K562 (cell line): Measurements from ENCODE around the gene U2AF1L4. TPM values are rescaled to one million over a fixed set of nuclear protein-coding genes. Genes with fewer than 3 reads are reported as not detected.

Experiments
- ATAC-seq: fragments of 200-7000 bp; cut with Tn5 transposase; 3 replicates; pipeline ENCODE4 v1.9.1; 2020; ENCODE audit warnings: moderate library complexity
- BruUV-seq: library from RNA; stranded (reverse); fragments of 400-500 nt; replicated peaks from 2 replicates; lab custom pipeline; 2021; lab: Mats Ljungman, UMichigan
- CTCF ChIA-PET: fragments of 300-600 bp; formaldehyde crosslinking; extraction: SDS; loops from one replicate; lab custom pipeline; 2021; ENCODE audit warnings: low intra/inter-chr PET ratio; lab: Yijun Ruan, JAX
- POLR2A ChIA-PET: fragments of 300-600, 350-650 bp; sonication (Branson Sonifier 250); formaldehyde crosslinking; extraction: SDS; loops from one replicate; lab custom pipeline; 2021; ENCODE audit warnings: antibody characterized with exemption, inconsistent platforms; lab: Yijun Ruan, JAX
- DNase-seq, 4 experiments: peaks; one replicate each; pipeline versions ENCODE4 v3.0.0 to v3.0.0-alpha.2; 2011 to 2018; ENCODE audit warnings: low spot score in 3 of 4, mixed read lengths in 3 of 4; ENCODE audit errors: extremely low read depth in 1 of 4
- FAIRE-seq: peaks from 2 replicates; lab custom pipeline; 2011; peaks lifted over from hg19 to GRCh38; lab: Jason Lieb, UNC
- H2AFZ ChIP-seq: 2 replicates; pipeline ENCODE4 v1.6.0; 2011; ENCODE audit warnings: low read depth, low read length, control low read depth, inconsistent platforms
- H3K27ac ChIP-seq: fragments of 200-600 bp; 3 replicates; pipeline ENCODE4 v1.8.0; 2011; ENCODE audit warnings: low read depth, mild to moderate bottlenecking, control low read depth, inconsistent platforms, low read length, moderate library complexity, mixed read lengths; ENCODE audit errors: extremely low read depth
- H3K27me3 ChIP-seq, 2 experiments: fragments of 300-600 bp in 1 of 2; 2 replicates in 1 of 2; 3 replicates in 1 of 2; pipeline versions ENCODE4 v1.6.0 to v1.8.0; 2011; ENCODE audit warnings: inconsistent platforms in 2 of 2, low read length in 2 of 2, mild to moderate bottlenecking in 1 of 2, mixed read lengths in 1 of 2, moderate library complexity in 1 of 2; ENCODE audit not compliant: control insufficient read depth in 2 of 2, insufficient read depth in 2 of 2
- H3K36me3 ChIP-seq: fragments of 300-600 bp; 3 replicates; pipeline ENCODE4 v1.8.0; 2011; ENCODE audit warnings: mild to moderate bottlenecking, low read length, inconsistent platforms; ENCODE audit not compliant: control insufficient read depth, insufficient read depth
- H3K4me1 ChIP-seq, 2 experiments: fragments of 200-600 bp in 1 of 2; replicated peaks in 1 of 2; 2 replicates in 1 of 2; 3 replicates in 1 of 2; pipeline versions ENCODE4 v1.5.1 to v1.8.0; 2011; ENCODE audit warnings: inconsistent platforms in 2 of 2, low read length in 2 of 2, mild to moderate bottlenecking in 1 of 2, mixed read lengths in 1 of 2, moderate library complexity in 1 of 2; ENCODE audit not compliant: control insufficient read depth in 2 of 2, insufficient read depth in 2 of 2
- H3K4me2 ChIP-seq: 2 replicates; pipeline ENCODE4 v1.6.1; 2011; ENCODE audit warnings: low read length, control low read depth, inconsistent platforms, mixed read lengths; ENCODE audit not compliant: insufficient read depth
- H3K4me3 ChIP-seq: fragments of 200-600 bp; sonication (generic), shearing (Covaris generic); 2 replicates; pipeline ENCODE4 v1.5.1; 2016; ENCODE audit warnings: control low read depth, inconsistent platforms
- H3K79me2 ChIP-seq: fragments of 200-600 bp; 3 replicates; pipeline ENCODE4 v1.8.0; 2011; ENCODE audit warnings: low read length, inconsistent platforms; ENCODE audit not compliant: control insufficient read depth, insufficient read depth
- H3K9ac ChIP-seq, 2 experiments: 2 replicates each; pipeline versions ENCODE4 v1.6.0 to v1.6.1; 2011; ENCODE audit warnings: low read depth in 2 of 2, low read length in 2 of 2, control low read depth in 1 of 2, inconsistent platforms in 1 of 2, mild to moderate bottlenecking in 1 of 2, mixed read lengths in 1 of 2; ENCODE audit not compliant: insufficient read depth in 1 of 2
- H3K9me1 ChIP-seq: one replicate; pipeline ENCODE4 v1.6.0; 2011; ENCODE audit warnings: inconsistent platforms, mild to moderate bottlenecking, low read length, moderate library complexity; ENCODE audit not compliant: control insufficient read depth, insufficient read depth
- H3K9me3 ChIP-seq: replicated peaks from 2 replicates; pipeline ENCODE4 v1.5.1; 2011; ENCODE audit warnings: low read depth, low read length, inconsistent platforms; ENCODE audit not compliant: control insufficient read depth, insufficient read depth
- H4K20me1 ChIP-seq: replicated peaks from 2 replicates; pipeline ENCODE4 v1.6.1; 2011; ENCODE audit warnings: low read length, inconsistent platforms, mixed read lengths; ENCODE audit not compliant: control insufficient read depth, insufficient read depth
- CEBPZ ChIP-seq: fragments of 150-350 bp; IDR thresholded peaks from 2 replicates; pipeline ENCODE4 v1.6.1; 2014; ENCODE audit warnings: low read depth, mild to moderate bottlenecking, low read length, borderline replicate concordance
- CXXC5 ChIP-seq: fragments of 250-450 bp; sonication (Bioruptor Pico); IDR thresholded peaks from 2 replicates; pipeline ENCODE4 v1.8.0; 2022; ENCODE audit warnings: inconsistent platforms, mild to moderate bottlenecking, moderate library complexity
- ZBTB40 ChIP-seq, 2 experiments: fragments of 450-650 bp in 1 of 2; sonication (generic) in 1 of 2; formaldehyde crosslinking in 1 of 2; IDR thresholded peaks; 2 replicates each; pipeline versions ENCODE4 v1.7.1 to v1.9.0; 2016 to 2022; ENCODE audit warnings: inconsistent platforms in 1 of 2, mild to moderate bottlenecking in 1 of 2, missing genetic modification reagents in 1 of 2
- ZNF146 ChIP-seq: IDR thresholded peaks from one replicate; pipeline ENCODE4 v1.6.1; 2018; ENCODE audit warnings: missing compliant biosample characterization; ENCODE audit not compliant: unreplicated experiment
- WGBS: fragments of 100-300 bp; shearing (Covaris generic); methylation state at CpG from one replicate; pipeline ENCODE4 v1.1.6; 2016; ENCODE audit warnings: low coverage, mixed read lengths; ENCODE audit not compliant: insufficient coverage; ENCODE audit errors: missing lambda C conversion rate; 5-methylcytosine and 5-hydroxymethylcytosine counted together
- in situ Hi-C: fragments of 300-500 bp; cut with MboI; formaldehyde crosslinking; loops from 4 replicates; pipeline ENCODE4 v1.15.0; 2018; ENCODE audit warnings: inconsistent platforms, mixed read lengths
- intact Hi-C: fragments of 100-400 bp; cut with micrococcal nuclease; formaldehyde crosslinking; loops from 2 replicates; pipeline ENCODE4 v1.14.2; 2022
- polyA plus RNA-seq, 8 experiments: library from polyadenylated mRNA; depleted of rRNA in 4 of 8; stranded (reverse) in 5 of 8; unstranded in 3 of 8; fragments of >200 nt; fragmentation: Nextera tagmentation in 2 of 8; fragmentation: Illumina TruSeq in 1 of 8; extraction: Ambion mirVana in 2 of 8; extraction: Trizol in 1 of 8; gene quantifications; 2 replicates each; pipeline versions ENCODE4 v1.2.1 to v1.2.3, GENCODE V29; 2011 to 2014; ENCODE audit warnings: inconsistent platforms in 1 of 8, missing spikeins in 1 of 8
- total RNA-seq, 7 experiments: library from RNA; depleted of rRNA in 6 of 7; stranded (reverse); fragments of >200 nt in 6 of 7; fragmentation: Illumina TruSeq in 2 of 7; extraction: Trizol in 2 of 7; gene quantifications; 2 replicates each; pipeline versions ENCODE4 v1.2.1 to v1.2.3, GENCODE V29; 2011 to 2021; ENCODE audit warnings: low replicate concordance in 1 of 7
- TF ChIP-seq, protein P1 (sequence below): fragments of 250-450 bp; sonication (Bioruptor Pico); IDR thresholded peaks from 2 replicates; pipeline ENCODE4 v1.4.0; 2020; ENCODE audit warnings: mild to moderate bottlenecking, moderate library complexity, borderline replicate concordance

The U2AF1L4 gene
- total and polyA plus RNA-seq, 9 of the 15 experiments (the other 6 are each of a cell fraction or from before 2014, with no cell fraction given), result 8.4 to 19.5 (median 12.6) TPM

GRCh38 chr19:35755131-35755549, 9.9 kb upstream of the U2AF1L4 start:
- Histone ChIP-seq H2AFZ (no peak overlapping the region), H3K4me2 (no peak overlapping the region), H3K9me3 (no peaks in the 10 kb centered on the region), H3K36me3 (peaks cover 24% of the 10 kb centered on the region; the same call in 1 of the 3 replicates), H3K27ac (no peak overlapping the region), H3K79me2 (peaks cover 17% of the 10 kb centered on the region), H3K9ac (no peak overlapping the region; a peak in 1 of 4 replicates), H3K27me3 (no peaks in the 10 kb centered on the region), H3K9me1 (no peaks in the 10 kb centered on the region), H3K4me3 (no peak overlapping the region), H3K4me1 (peaks cover 13 to 41% of the 10 kb centered on the region in 2 experiments), H4K20me1 (no peaks in the 10 kb centered on the region; the same call in 1 of the 2 replicates)
- ChIA-PET CTCF (no interaction called here), POLR2A (no interaction called here)
- FAIRE-seq, result no peak
- 93% methylated on average over 15 of the region's 17 CpGs for WGBS
- in situ Hi-C loops, result no loop called here
- BruUV-seq, result no TSS peak
- intact Hi-C loops, result no loop called here
- no peak for DNase-seq
- ATAC-seq, result no peak
- TF ChIP-seq, protein P1, sequence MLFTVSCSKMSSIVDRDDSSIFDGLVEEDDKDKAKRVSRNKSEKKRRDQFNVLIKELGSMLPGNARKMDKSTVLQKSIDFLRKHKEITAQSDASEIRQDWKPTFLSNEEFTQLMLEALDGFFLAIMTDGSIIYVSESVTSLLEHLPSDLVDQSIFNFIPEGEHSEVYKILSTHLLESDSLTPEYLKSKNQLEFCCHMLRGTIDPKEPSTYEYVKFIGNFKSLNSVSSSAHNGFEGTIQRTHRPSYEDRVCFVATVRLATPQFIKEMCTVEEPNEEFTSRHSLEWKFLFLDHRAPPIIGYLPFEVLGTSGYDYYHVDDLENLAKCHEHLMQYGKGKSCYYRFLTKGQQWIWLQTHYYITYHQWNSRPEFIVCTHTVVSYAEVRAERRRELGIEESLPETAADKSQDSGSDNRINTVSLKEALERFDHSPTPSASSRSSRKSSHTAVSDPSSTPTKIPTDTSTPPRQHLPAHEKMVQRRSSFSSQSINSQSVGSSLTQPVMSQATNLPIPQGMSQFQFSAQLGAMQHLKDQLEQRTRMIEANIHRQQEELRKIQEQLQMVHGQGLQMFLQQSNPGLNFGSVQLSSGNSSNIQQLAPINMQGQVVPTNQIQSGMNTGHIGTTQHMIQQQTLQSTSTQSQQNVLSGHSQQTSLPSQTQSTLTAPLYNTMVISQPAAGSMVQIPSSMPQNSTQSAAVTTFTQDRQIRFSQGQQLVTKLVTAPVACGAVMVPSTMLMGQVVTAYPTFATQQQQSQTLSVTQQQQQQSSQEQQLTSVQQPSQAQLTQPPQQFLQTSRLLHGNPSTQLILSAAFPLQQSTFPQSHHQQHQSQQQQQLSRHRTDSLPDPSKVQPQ (CRISPR knock-in tag), result no peak
- TF ChIP-seq ZNF146 (CRISPR knock-in tag) (no peak), CXXC5 (no peak), ZBTB40 (IDR thresholded peaks at IDR 0.05) (no peak), ZBTB40 (CRISPR knock-in tag; IDR thresholded peaks at IDR 0.05) (no peak), CEBPZ (no peak)
